Left lung (tissue), 10 donors: Measurements from ENCODE around the gene TMPRSS11E. TPM values are rescaled to one million over a fixed set of nuclear protein-coding genes. Genes with fewer than 3 reads are reported as not detected.

ENCODE experiments used
- ATAC-seq: fragments of 200-7000 bp; cut with Tn5 transposase; one replicate; pipeline ENCODE4 v1.9.1; 2020; ENCODE audit warnings: moderate library complexity
- DNase-seq, 4 donors: peaks; one replicate each; pipeline ENCODE4 v3.0.0-alpha.2; 2013 to 2020
- H3K27ac ChIP-seq, 2 donors: fragments of 200-600 bp; sonication (generic) in 1 of 2; one replicate each; pipeline versions ENCODE4 v1.5.0 to v1.8.0; 2020 to 2021
- H3K27me3 ChIP-seq, 2 donors: fragments of 200-600 bp; sonication (generic) in 1 of 2; one replicate each; pipeline versions ENCODE4 v1.5.0 to v1.8.0; 2020 to 2021
- H3K36me3 ChIP-seq, 2 donors: fragments of 200-600 bp; sonication (generic) in 1 of 2; one replicate each; pipeline versions ENCODE4 v1.5.0 to v1.8.0; 2020 to 2021
- H3K4me1 ChIP-seq, 2 donors: fragments of 200-600 bp; one replicate each; pipeline ENCODE4 v1.8.0; 2021
- H3K4me3 ChIP-seq, 2 donors: fragments of 200-600 bp; sonication (generic) in 1 of 2; one replicate each; pipeline versions ENCODE4 v1.5.0 to v1.8.0; 2020 to 2021; ENCODE audit warnings: mild to moderate bottlenecking in 1 of 2
- H3K9me3 ChIP-seq, 2 donors: fragments of 200-600 bp; sonication (generic) in 1 of 2; one replicate each; pipeline versions ENCODE4 v1.5.0 to v1.8.0; 2020 to 2021
- CTCF ChIP-seq, 2 donors: fragments of 200-600 bp; sonication (generic) in 1 of 2; IDR thresholded peaks; one replicate each; pipeline versions ENCODE4 v1.5.0 to v1.8.0; 2021; ENCODE audit warnings: antibody characterized with exemption in 2 of 2
- intact Hi-C, 2 donors: fragments of 100-400 bp; cut with DNase I; formaldehyde crosslinking; loops; one replicate each; pipeline versions ENCODE4 v1.11.2 to v1.14.2; 2022
- polyA plus RNA-seq, 6 donors: library from polyadenylated mRNA; unstranded; fragments of 120-200 nt; gene quantifications; one replicate each; pipeline ENCODE4 v1.2.1, GENCODE V29; 2013; ENCODE audit not compliant: insufficient read length in 6 of 6
- total RNA-seq, 2 donors: library from RNA; stranded (reverse); fragmentation: NEBNext Ultra II Directional; extraction: Animal tissue kit (Norgen Biotek cat#: 25700); gene quantifications; one replicate each; pipeline ENCODE4 v1.2.1, GENCODE V29; 2021
- donor health status: DM: no; HTN: yes; CAD: no.
- donor health status: DM: no; HTN: no; CAD: no.

The TMPRSS11E gene
- total and polyA plus RNA-seq, 8 donors = 0.15 to 0.55 (median 0.19) TPM; not detected in 2

GRCh38 chr4:68466751-68467150 is 19.5 kb downstream of the TMPRSS11E start:
- H3K27me3 ChIP-seq = no peaks in the 10 kb centered on the region
- H3K27ac ChIP-seq = no peak overlapping the region
- no peak for ATAC-seq
- no peaks in the 10 kb centered on the region for H3K9me3 ChIP-seq
- DNase-seq = no peak
- intact Hi-C loops = no loop called here
- no peak overlapping the region for H3K4me3 ChIP-seq
- no peaks in the 10 kb centered on the region for H3K36me3 ChIP-seq
- no peak for TF ChIP-seq CTCF (IDR thresholded peaks at IDR 0.05)
- H3K4me1 ChIP-seq = no peaks in the 10 kb centered on the region

- Histone ChIP-seq H3K36me3 (no peaks in the 10 kb centered on the region), H3K27me3 (no peaks in the 10 kb centered on the region), H3K4me3 (no peak overlapping the region), H3K27ac (no peak overlapping the region), H3K9me3 (no peaks in the 10 kb centered on the region), H3K4me1 (no peaks in the 10 kb centered on the region)
- no peak for TF ChIP-seq CTCF (IDR thresholded peaks at IDR 0.05)
- intact Hi-C loops = no loop called here
- ATAC-seq (no peak), DNase-seq (no peak)
Observed at GRCh38 chr4:68469482-68469881, 22.2 kb downstream of the TMPRSS11E start.

GRCh38 chr4:68476191-68476590 is 28.9 kb downstream of the TMPRSS11E start:
- intact Hi-C loops = no loop called here
- H3K9me3 ChIP-seq = no peaks in the 10 kb centered on the region
- no peak for DNase-seq
- H3K36me3 ChIP-seq = no peaks in the 10 kb centered on the region
- H3K27ac ChIP-seq = no peak overlapping the region
- H3K4me3 ChIP-seq = no peak overlapping the region
- no peak for TF ChIP-seq CTCF (IDR thresholded peaks at IDR 0.05)
- no peaks in the 10 kb centered on the region for H3K27me3 ChIP-seq
- H3K4me1 ChIP-seq = no peaks in the 10 kb centered on the region
- no peak for ATAC-seq

- no peak for TF ChIP-seq CTCF (IDR thresholded peaks at IDR 0.05)
- intact Hi-C loops = no loop called here
- Histone ChIP-seq H3K27ac (no peak overlapping the region), H3K36me3 (no peaks in the 10 kb centered on the region), H3K9me3 (no peaks in the 10 kb centered on the region), H3K27me3 (no peaks in the 10 kb centered on the region), H3K4me3 (no peak overlapping the region), H3K4me1 (no peaks in the 10 kb centered on the region)
- DNase-seq = peak in 1 of 4 donors; percentile 41
- no peak for ATAC-seq
Observed at GRCh38 chr4:68489338-68489737, 42.1 kb downstream of the TMPRSS11E start.

GRCh38 chr4:68490826-68491457 is 43.7 kb downstream of the TMPRSS11E start:
- no peak for TF ChIP-seq CTCF (IDR thresholded peaks at IDR 0.05)
- DNase-seq (peak in 2 of 4 donors; percentile 4 to 11), ATAC-seq (no peak)
- H3K27ac ChIP-seq = no peak overlapping the region
- H3K4me3 ChIP-seq = no peak overlapping the region
- no peaks in the 10 kb centered on the region for H3K9me3 ChIP-seq
- intact Hi-C loops = no loop called here
- H3K36me3 ChIP-seq = no peaks in the 10 kb centered on the region
- H3K4me1 ChIP-seq = no peaks in the 10 kb centered on the region
- no peaks in the 10 kb centered on the region for H3K27me3 ChIP-seq
